Measurements from ENCODE around the gene GPR137B. TPM values are rescaled to one million over a fixed set of nuclear protein-coding genes. Genes with fewer than 3 reads are reported as not detected.
"Not testable (repeated sequence)": the region's sequence is repeated elsewhere in the genome, so short reads cannot be mapped to it uniquely, and the experiment has no call there.

Gene GPR137B
- total and polyA plus RNA-seq, 2 of the 13 experiments (the other 11 are each of a cell fraction or from before 2014, with no cell fraction given), result 0.31 to 0.41 TPM

DNA sequence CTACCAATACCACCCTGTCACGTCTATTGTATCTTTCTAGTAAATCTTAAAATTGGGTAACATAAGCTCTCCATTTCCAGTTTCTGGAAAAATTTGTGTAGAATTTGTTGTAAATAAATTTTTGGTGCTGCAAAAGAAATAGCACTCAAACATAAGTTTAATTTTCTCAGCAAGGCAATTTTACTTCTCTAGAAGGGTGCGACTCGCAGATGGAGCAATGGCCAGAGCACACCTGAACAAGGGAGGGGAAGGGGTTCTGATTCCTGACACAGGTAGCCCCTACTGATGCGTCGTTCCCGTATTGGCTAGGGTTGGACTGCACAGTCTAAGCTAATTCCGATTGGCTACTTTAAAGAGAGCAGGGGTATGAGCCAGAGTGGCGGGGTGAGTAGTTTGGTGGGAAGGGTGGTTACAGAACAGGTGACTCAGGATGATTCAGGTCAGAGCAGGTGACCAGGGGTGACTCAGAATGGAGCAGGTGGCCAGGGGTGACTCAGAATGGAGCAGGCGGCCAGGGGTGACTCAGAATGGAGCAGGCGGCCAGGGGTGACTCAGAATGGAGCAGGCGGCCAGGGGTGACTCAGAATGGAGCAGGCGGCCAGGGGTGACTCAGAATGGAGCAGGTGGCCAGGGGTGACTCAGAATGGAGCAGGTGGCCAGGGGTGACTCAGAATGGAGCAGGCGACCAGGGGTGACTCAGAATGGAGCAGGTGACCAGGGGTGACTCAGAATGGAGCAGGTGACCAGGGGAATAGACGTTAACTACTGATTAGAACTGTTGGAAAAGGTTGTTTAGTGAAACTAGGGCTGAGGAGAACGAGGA lies 45.5 kb upstream of the GPR137B start (continued):
- TF ChIP-seq RBFOX2 (IDR thresholded peaks at IDR 0.05; ENCODE audit: low read depth, low read length) (peak; percentile 40; the same call in 1 of the 2 replicates), JUNB (CRISPR knock-in tag; IDR thresholded peaks at IDR 0.05; ENCODE audit: borderline replicate concordance) (0 out of 2 replicates have a peak, but pooled peaks have one; percentile 32), KAT2B (IDR thresholded peaks at IDR 0.05; ENCODE audit: borderline replicate concordance, low read depth, low read length) (0 out of 2 replicates have a peak, but pooled peaks have one; percentile 9), FOSL1 (CRISPR knock-in tag; IDR thresholded peaks at IDR 0.05; ENCODE audit: borderline replicate concordance) (peak; percentile 67; the same call in 1 of the 2 replicates), RFX5 (IDR thresholded peaks at IDR 0.05; ENCODE audit: low read depth, low read length) (peak; percentile 21; the same call in 1 of the 2 replicates), ASH2L (IDR thresholded peaks at IDR 0.05; ENCODE audit: insufficient read length, low read depth, low read length) (peak; percentile 29), TAF15 (IDR thresholded peaks at IDR 0.05; ENCODE audit: low read depth, low read length, poor library complexity, severe bottlenecking) (peak; percentile 99), ZNF3 (CRISPR knock-in tag; IDR thresholded peaks at IDR 0.05) (0 out of 2 replicates have a peak, but pooled peaks have one; percentile 67), PTBP1 (IDR thresholded peaks at IDR 0.05; ENCODE audit: low read depth, low read length, poor library complexity, severe bottlenecking) (peak; percentile 91), PRPF4 (IDR thresholded peaks at IDR 0.05; ENCODE audit: low read depth, low read length, poor library complexity, severe bottlenecking) (peak; percentile 75), AGO1 (IDR thresholded peaks at IDR 0.05; ENCODE audit: low read depth, low read length, poor library complexity, severe bottlenecking) (peak; percentile 75), HNRNPLL (IDR thresholded peaks at IDR 0.05; ENCODE audit: low read depth, low read length, poor library complexity, severe bottlenecking) (peak; percentile 90), SSRP1 (CRISPR knock-in tag; IDR thresholded peaks at IDR 0.05) (peak; percentile 92), MAFK (conservative IDR thresholded peaks at IDR 0.05 in 1 of 2, IDR thresholded peaks at IDR 0.05 in 1 of 2; ENCODE audit: low read length in 2 of 2) (peak in 1 of 2 experiments; percentile 33; a peak in 1 of 4 replicates), EP300 (IDR thresholded peaks at IDR 0.05; ENCODE audit: low read depth in 2 of 2, low read length in 2 of 2) (peak; percentile 29 to 60; a peak in 2 of 4 replicates), EP300 (CRISPR knock-in tag; IDR thresholded peaks at IDR 0.05; ENCODE audit: borderline replicate concordance) (peak; percentile 56; the same call in 1 of the 2 replicates), MAZ (IDR thresholded peaks at IDR 0.05; ENCODE audit: borderline replicate concordance, low read depth, low read length) (peak; percentile 73; the same call in 1 of the 2 replicates), ZFP90 (CRISPR knock-in tag; IDR thresholded peaks at IDR 0.05; ENCODE audit: borderline replicate concordance) (peak; percentile 63; the same call in 1 of the 2 replicates), JUND (CRISPR knock-in tag; IDR thresholded peaks at IDR 0.05) (peak; percentile 60; the same call in 1 of the 2 replicates), SOX13 (IDR thresholded peaks at IDR 0.05) (peak; percentile 64), ZKSCAN1 (IDR thresholded peaks at IDR 0.05; ENCODE audit: low read length) (0 out of 2 replicates have a peak, but pooled peaks have one; percentile 48), POLR2G (IDR thresholded peaks at IDR 0.05; ENCODE audit: low read depth, low read length) (peak; percentile 57), FIP1L1 (IDR thresholded peaks at IDR 0.05; ENCODE audit: borderline replicate concordance, insufficient read depth, low read depth, low read length) (peak; percentile 84), GABPA (CRISPR knock-in tag; IDR thresholded peaks at IDR 0.05; ENCODE audit: low read depth) (peak; percentile 30; the same call in 1 of the 2 replicates), NR2F6 (IDR thresholded peaks at IDR 0.05) (peak; percentile 54; the same call in 1 of the 2 replicates)
- TF ChIP-seq, protein P1, sequence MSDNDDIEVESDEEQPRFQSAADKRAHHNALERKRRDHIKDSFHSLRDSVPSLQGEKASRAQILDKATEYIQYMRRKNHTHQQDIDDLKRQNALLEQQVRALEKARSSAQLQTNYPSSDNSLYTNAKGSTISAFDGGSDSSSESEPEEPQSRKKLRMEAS (IDR thresholded peaks at IDR 0.05), result peak; percentile 48; the same call in 1 of the 2 replicates
- not testable (repeated sequence) for TF ChIP-seq MAZ (CRISPR knock-in tag; IDR thresholded peaks at IDR 0.05; ENCODE audit: low read depth); SOX13 (CRISPR knock-in tag; conservative IDR thresholded peaks at IDR 0.05 in 1 of 2, IDR thresholded peaks at IDR 0.05 in 1 of 2); GABPA (IDR thresholded peaks at IDR 0.05; ENCODE audit: low read depth, low read length); NR2F6 (CRISPR knock-in tag; IDR thresholded peaks at IDR 0.05)

Measured in HepG2 (cell line).